ENCODE results near the gene B4GALNT2.

B4GALNT2 gene

GRCh38 chr17:49210158-49211029, 77.8 kb downstream of the B4GALNT2 start, which contains the start of the genes ABI3 and GNGT2:
Gene ABI3, plus strand, starts transcription at chr17:49210707. Its CDS starts 18 bp downstream, at chr17:49210725.
Gene GNGT2, minus strand, starts transcription at chr17:49210574. Its CDS starts 3,152 bp downstream, at chr17:49207422.
- DNase-seq (ENCODE audit: low read depth in 1 of 2, low spot score in 1 of 2): peak in 1 of 2 donors; percentile 49

GRCh38 chr17:49213399-49213798, 80.8 kb downstream of the B4GALNT2 start:
- DNase-seq (ENCODE audit: low read depth in 1 of 2, low spot score in 1 of 2): no peak

GRCh38 chr17:49213847-49214246, 81.3 kb downstream of the B4GALNT2 start:
- no peak for DNase-seq (ENCODE audit: low read depth in 1 of 2, low spot score in 1 of 2)

GRCh38 chr17:49214676-49215360, 82.2 kb downstream of the B4GALNT2 start:
- no peak for DNase-seq (ENCODE audit: low read depth in 1 of 2, low spot score in 1 of 2)

- DNase-seq (ENCODE audit: low read depth in 1 of 2, low spot score in 1 of 2): no peak
These were observed 83.9 kb downstream of the B4GALNT2 start for GRCh38 chr17:49216482-49216881.

- no peak for DNase-seq (ENCODE audit: low read depth in 1 of 2, low spot score in 1 of 2)
These were observed 84.5 kb downstream of the B4GALNT2 start for GRCh38 chr17:49216953-49217650.

GRCh38 chr17:49217651-49218413, 85.3 kb downstream of the B4GALNT2 start:
- peak in 1 of 2 donors; percentile 44 for DNase-seq (ENCODE audit: low read depth in 1 of 2, low spot score in 1 of 2)

- DNase-seq (ENCODE audit: low read depth in 1 of 2, low spot score in 1 of 2): no peak
These were observed 86.7 kb downstream of the B4GALNT2 start for GRCh38 chr17:49218941-49219913.

- DNase-seq (ENCODE audit: low read depth in 1 of 2, low spot score in 1 of 2): no peak
These were observed 87.4 kb downstream of the B4GALNT2 start for GRCh38 chr17:49219987-49220386.

- no peak for DNase-seq (ENCODE audit: low read depth in 1 of 2, low spot score in 1 of 2)
These were observed 90.6 kb downstream of the B4GALNT2 start for GRCh38 chr17:49223168-49223516.

GRCh38 chr17:49223517-49224197, 91.1 kb downstream of the B4GALNT2 start:
- peak in 1 of 2 donors; percentile 63 for DNase-seq (ENCODE audit: low read depth in 1 of 2, low spot score in 1 of 2)

- peak in 1 of 2 donors; percentile 33 for DNase-seq (ENCODE audit: low read depth in 1 of 2, low spot score in 1 of 2)
These were observed 91.8 kb downstream of the B4GALNT2 start for GRCh38 chr17:49224198-49224996.

GRCh38 chr17:49224997-49225337, 92.4 kb downstream of the B4GALNT2 start:
- no peak for DNase-seq (ENCODE audit: low read depth in 1 of 2, low spot score in 1 of 2)

- no peak for DNase-seq (ENCODE audit: low read depth in 1 of 2, low spot score in 1 of 2)
These were observed 93.1 kb downstream of the B4GALNT2 start for GRCh38 chr17:49225554-49226236.
